ENCODE measurements around the gene DMRTA1. TPM values are rescaled to one million over a fixed set of nuclear protein-coding genes. Genes with fewer than 3 reads are reported as not detected.
"Not testable (repeated sequence)": the region's sequence is repeated elsewhere in the genome, so short reads cannot be mapped to it uniquely, and the experiment has no call there.

DMRTA1 gene
- total and polyA plus RNA-seq, 2 experiments from 2014 or later = 4.1 to 8.8 TPM

- TF ChIP-seq ZNF462 (CRISPR knock-in tag; IDR thresholded peaks at IDR 0.05) (no peak), ZNF114 (CRISPR knock-in tag; IDR thresholded peaks at IDR 0.05) (no peak), STAT1 (IDR thresholded peaks at IDR 0.05; ENCODE audit: unreplicated experiment) (no peak), CTCF (conservative IDR thresholded peaks at IDR 0.05; ENCODE audit: low read depth in 2 of 2) (no peak)
Observed at GRCh38 chr9:22481566-22481965, 34.9 kb downstream of the DMRTA1 start (continued).

GRCh38 chr9:22483528-22484070 is 37.0 kb downstream of the DMRTA1 start:
- H3K4me1 ChIP-seq (ENCODE audit: insufficient read depth) = peaks cover 31% of the 10 kb centered on the region
- H3K27me3 Mint-ChIP-seq (ENCODE audit: insufficient read depth, low read depth, poor library complexity) = peaks cover 2% of the 10 kb centered on the region
- H2AFZ ChIP-seq = no peak overlapping the region
- H3K4me2 ChIP-seq = peak overlapping the region; percentile 10; the same call in 1 of the 2 replicates
- no peak overlapping the region for H3K4me3 ChIP-seq
- no peak overlapping the region for H3K27ac ChIP-seq (ENCODE audit: low read depth)
- H3K27me3 ChIP-seq (ENCODE audit: insufficient read depth) = no peaks in the 10 kb centered on the region
- peak overlapping the region; percentile 23; the same call in 1 of the 3 replicates for H3K4me3 Mint-ChIP-seq
- H4K20me1 ChIP-seq (replicated peaks; ENCODE audit: insufficient read depth) = no peaks in the 10 kb centered on the region
- peaks cover 6% of the 10 kb centered on the region; the same call in 1 of the 3 replicates for H3K36me3 Mint-ChIP-seq (ENCODE audit: low read depth)
- H3K27ac Mint-ChIP-seq = no peak overlapping the region
- peak; percentile 32 for DNase-seq (ENCODE audit: low spot score)
- no peaks in the 10 kb centered on the region for H3K9me2 ChIP-seq (ENCODE audit: insufficient read depth)
- ATAC-seq = peak; percentile 79
- H3F3A ChIP-seq (replicated peaks; ENCODE audit: low read depth) = no peaks in the 10 kb centered on the region
- TF ChIP-seq JUNB (IDR thresholded peaks at IDR 0.05; ENCODE audit: unreplicated experiment) = no peak
- no peak for TF ChIP-seq ZNF331 (CRISPR knock-in tag; IDR thresholded peaks at IDR 0.05; ENCODE audit: low read depth)
- TF ChIP-seq STAT1 (IDR thresholded peaks at IDR 0.05; ENCODE audit: unreplicated experiment) = no peak
- TF ChIP-seq CREB1 (CRISPR knock-in tag; IDR thresholded peaks at IDR 0.05; ENCODE audit: low read depth) = no peak
- peak; percentile 29; the same call in 1 of the 2 replicates for TF ChIP-seq NANOG (IDR thresholded peaks at IDR 0.05; ENCODE audit: borderline replicate concordance)
- TF ChIP-seq, protein P1, sequence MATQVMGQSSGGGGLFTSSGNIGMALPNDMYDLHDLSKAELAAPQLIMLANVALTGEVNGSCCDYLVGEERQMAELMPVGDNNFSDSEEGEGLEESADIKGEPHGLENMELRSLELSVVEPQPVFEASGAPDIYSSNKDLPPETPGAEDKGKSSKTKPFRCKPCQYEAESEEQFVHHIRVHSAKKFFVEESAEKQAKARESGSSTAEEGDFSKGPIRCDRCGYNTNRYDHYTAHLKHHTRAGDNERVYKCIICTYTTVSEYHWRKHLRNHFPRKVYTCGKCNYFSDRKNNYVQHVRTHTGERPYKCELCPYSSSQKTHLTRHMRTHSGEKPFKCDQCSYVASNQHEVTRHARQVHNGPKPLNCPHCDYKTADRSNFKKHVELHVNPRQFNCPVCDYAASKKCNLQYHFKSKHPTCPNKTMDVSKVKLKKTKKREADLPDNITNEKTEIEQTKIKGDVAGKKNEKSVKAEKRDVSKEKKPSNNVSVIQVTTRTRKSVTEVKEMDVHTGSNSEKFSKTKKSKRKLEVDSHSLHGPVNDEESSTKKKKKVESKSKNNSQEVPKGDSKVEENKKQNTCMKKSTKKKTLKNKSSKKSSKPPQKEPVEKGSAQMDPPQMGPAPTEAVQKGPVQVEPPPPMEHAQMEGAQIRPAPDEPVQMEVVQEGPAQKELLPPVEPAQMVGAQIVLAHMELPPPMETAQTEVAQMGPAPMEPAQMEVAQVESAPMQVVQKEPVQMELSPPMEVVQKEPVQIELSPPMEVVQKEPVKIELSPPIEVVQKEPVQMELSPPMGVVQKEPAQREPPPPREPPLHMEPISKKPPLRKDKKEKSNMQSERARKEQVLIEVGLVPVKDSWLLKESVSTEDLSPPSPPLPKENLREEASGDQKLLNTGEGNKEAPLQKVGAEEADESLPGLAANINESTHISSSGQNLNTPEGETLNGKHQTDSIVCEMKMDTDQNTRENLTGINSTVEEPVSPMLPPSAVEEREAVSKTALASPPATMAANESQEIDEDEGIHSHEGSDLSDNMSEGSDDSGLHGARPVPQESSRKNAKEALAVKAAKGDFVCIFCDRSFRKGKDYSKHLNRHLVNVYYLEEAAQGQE (IDR thresholded peaks at IDR 0.05; ENCODE audit: unreplicated experiment) = no peak
- H3K36me3 ChIP-seq (ENCODE audit: insufficient read depth) = no peaks in the 10 kb centered on the region
- H3K79me2 ChIP-seq (replicated peaks; ENCODE audit: insufficient read depth) = no peaks in the 10 kb centered on the region
- H3K9me3 Mint-ChIP-seq = peaks cover 9% of the 10 kb centered on the region; the same call in 2 of the 3 replicates
- H3K4me1 Mint-ChIP-seq = peaks cover 28% of the 10 kb centered on the region

GRCh38 chr9:22496197-22496596 is 49.6 kb downstream of the DMRTA1 start:
- H4K20me1 ChIP-seq (replicated peaks; ENCODE audit: insufficient read depth); H3K27me3 ChIP-seq (ENCODE audit: insufficient read depth); H3K36me3 Mint-ChIP-seq (ENCODE audit: low read depth); H2AFZ ChIP-seq; H3K27ac Mint-ChIP-seq; H3K4me1 ChIP-seq (ENCODE audit: insufficient read depth); H3K4me1 Mint-ChIP-seq; H3K27ac ChIP-seq (ENCODE audit: low read depth); DNase-seq (ENCODE audit: low spot score); H3K4me3 ChIP-seq; ATAC-seq; H3K27me3 Mint-ChIP-seq (ENCODE audit: insufficient read depth, low read depth, poor library complexity); H3K36me3 ChIP-seq (ENCODE audit: insufficient read depth); H3K4me2 ChIP-seq; H3F3A ChIP-seq (replicated peaks; ENCODE audit: low read depth); H3K79me2 ChIP-seq (replicated peaks; ENCODE audit: insufficient read depth); H3K4me3 Mint-ChIP-seq: not testable (repeated sequence)
- H3K9me2 ChIP-seq (ENCODE audit: insufficient read depth) = peaks cover 10% of the 10 kb centered on the region
- peaks cover 12% of the 10 kb centered on the region for H3K9me3 Mint-ChIP-seq
